Transverse colon (tissue), 4 donors: ENCODE measurements around the gene KIF26A. TPM values are rescaled to one million over a fixed set of nuclear protein-coding genes. Genes with fewer than 3 reads are reported as not detected.

Source experiments
- DNase-seq: peaks from one replicate; pipeline ENCODE4 v3.0.0-alpha.2; 2019
- H3K27ac ChIP-seq, 4 donors: fragments of 200-600 bp; sonication (generic); 2 replicates each; pipeline ENCODE4 v1.5.1; 2016 to 2018; ENCODE audit warnings: inconsistent platforms in 4 of 4
- H3K27me3 ChIP-seq: fragments of 200-600 bp; sonication (generic); 2 replicates; pipeline ENCODE4 v1.5.1; 2017; ENCODE audit warnings: inconsistent platforms
- H3K36me3 ChIP-seq, 4 donors: fragments of 200-600 bp; sonication (generic); 2 replicates each; pipeline ENCODE4 v1.5.1; 2017 to 2019; ENCODE audit warnings: inconsistent platforms in 4 of 4
- H3K4me1 ChIP-seq, 4 donors: fragments of 200-600 bp; sonication (generic); 2 replicates each; pipeline ENCODE4 v1.5.1; 2017 to 2020; ENCODE audit warnings: inconsistent platforms in 4 of 4
- H3K4me3 ChIP-seq, 4 donors: fragments of 200-600 bp; sonication (generic); 1 replicate in 1 of 4; 2 replicates in 3 of 4; pipeline versions ENCODE4 v1.5.1 to v1.6.1; 2017 to 2019; ENCODE audit warnings: inconsistent platforms in 4 of 4
- H3K9me3 ChIP-seq, 2 donors: fragments of 200-600 bp; sonication (generic); 2 replicates each; pipeline ENCODE4 v1.5.1; 2017 to 2019; ENCODE audit warnings: inconsistent platforms in 2 of 2
- CTCF ChIP-seq, 5 experiments: fragments of 200-600 bp in 3 of 5; fragments of 450-650 bp in 2 of 5; sonication (generic) in 3 of 5; IDR thresholded peaks; 1 replicate in 2 of 5; 2 replicates in 3 of 5; pipeline ENCODE4 v1.5.1; 2016 to 2017; ENCODE audit warnings: antibody characterized with exemption in 5 of 5, inconsistent platforms in 3 of 5, mild to moderate bottlenecking in 2 of 5, moderate library complexity in 1 of 5
- EP300 ChIP-seq: sonication (generic); formaldehyde crosslinking; IDR thresholded peaks from one replicate; pipeline ENCODE4 v1.6.1; 2017; ENCODE audit warnings: antibody characterized with exemption, low read depth
- POLR2A ChIP-seq: fragments of 450-650 bp; IDR thresholded peaks from one replicate; pipeline ENCODE4 v1.6.1; 2016; ENCODE audit warnings: antibody characterized with exemption, mild to moderate bottlenecking, moderate library complexity
- POLR2AphosphoS5 ChIP-seq, 3 donors: sonication (generic); formaldehyde crosslinking; IDR thresholded peaks; one replicate each; pipeline ENCODE4 v1.6.1; 2016; ENCODE audit warnings: antibody characterized with exemption in 3 of 3
- WGBS, 2 donors: methylation state at CpG; one replicate each; pipeline ENCODE4 v1.1.5; 2018; ENCODE audit warnings: low coverage in 1 of 2; 5-methylcytosine and 5-hydroxymethylcytosine counted together
- in situ Hi-C, 4 donors: fragments of 200-750 bp; cut with MboI; loops; one replicate each; pipeline versions ENCODE4 v1.15.0 to v1.15.1; 2017; ENCODE audit warnings: low sequenced_read_pairs in 3 of 4, low pct_ligation_motif_present in 1 of 4, low pct_unique_long_range_greater_than_20kb in 1 of 4
- intact Hi-C: fragments of 100-400 bp; cut with DNase I; formaldehyde crosslinking; loops from one replicate; pipeline ENCODE4 v1.15.1; 2023; ENCODE audit warnings: low total_unique reads
- total RNA-seq, 4 donors: library from RNA; depleted of rRNA; stranded (reverse); fragments of >200 nt; gene quantifications; one replicate each; pipeline ENCODE4 v1.1.0, GENCODE V29; 2016

The KIF26A gene
- total RNA-seq, 4 donors from 2014 or later = 2.2 to 7.8 (median 4.4) TPM

GRCh38 chr14:104192146-104192882 lies 53.9 kb downstream of the KIF26A start:
- no peaks in the 10 kb centered on the region for H3K36me3 ChIP-seq
- H3K9me3 ChIP-seq = no peaks in the 10 kb centered on the region
- no peak for TF ChIP-seq POLR2AphosphoS5 (IDR thresholded peaks at IDR 0.05)
- no peak for TF ChIP-seq POLR2A
- TF ChIP-seq EP300 = no peak
- TF ChIP-seq CTCF (IDR thresholded peaks at IDR 0.05) = no peak
- WGBS, 2 donors = 60 to 85% methylated on average over 2 to 20 of the region's 20 CpGs
- no peak for DNase-seq
- intact Hi-C loops (no loop called here), in situ Hi-C loops (no loop called here)
- no peak overlapping the region for H3K27ac ChIP-seq
- no peak overlapping the region for H3K4me3 ChIP-seq
- no peaks in the 10 kb centered on the region for H3K27me3 ChIP-seq
- H3K4me1 ChIP-seq = peaks cover 0 to 14% (median 11%) of the 10 kb centered on the region in 4 donors

- H3K36me3 ChIP-seq = no peaks in the 10 kb centered on the region
- no peak overlapping the region for H3K27ac ChIP-seq
- H3K4me3 ChIP-seq = no peak overlapping the region
- H3K9me3 ChIP-seq = no peaks in the 10 kb centered on the region
- no peak for DNase-seq
- no peak for TF ChIP-seq POLR2AphosphoS5 (IDR thresholded peaks at IDR 0.05)
- no peak for TF ChIP-seq EP300
- TF ChIP-seq CTCF (IDR thresholded peaks at IDR 0.05) = no peak
- TF ChIP-seq POLR2A = no peak
- 91% methylated on average over 10 of the region's 10 CpGs; no CpG with 5 or more reads in 1 of the 2 donors for WGBS, 2 donors
- in situ Hi-C loops (no loop called here), intact Hi-C loops (no loop called here)
- no peaks in the 10 kb centered on the region for H3K27me3 ChIP-seq
- H3K4me1 ChIP-seq = peaks cover 0 to 14% (median 11%) of the 10 kb centered on the region in 4 donors
These were observed 54.5 kb downstream of the KIF26A start for GRCh38 chr14:104192883-104193245.

- DNase-seq = no peak
- TF ChIP-seq POLR2AphosphoS5 (IDR thresholded peaks at IDR 0.05) = no peak
- TF ChIP-seq EP300 = no peak
- no peak for TF ChIP-seq CTCF (IDR thresholded peaks at IDR 0.05)
- no peak for TF ChIP-seq POLR2A
- H3K9me3 ChIP-seq = no peaks in the 10 kb centered on the region
- intact Hi-C loops = no loop called here
- no peaks in the 10 kb centered on the region for H3K36me3 ChIP-seq
- H3K27me3 ChIP-seq = no peaks in the 10 kb centered on the region
- no peak overlapping the region for H3K27ac ChIP-seq
- in situ Hi-C loops = no loop called here
- WGBS, 2 donors = 85% methylated on average over 14 of the region's 14 CpGs; no CpG with 5 or more reads in 1 of the 2 donors
- H3K4me3 ChIP-seq = no peak overlapping the region
- peaks cover 0 to 5% (median 5%) of the 10 kb centered on the region in 4 donors for H3K4me1 ChIP-seq
These were observed 55.6 kb downstream of the KIF26A start for GRCh38 chr14:104194016-104194415.

- no peak for DNase-seq
- WGBS, 2 donors = 77% methylated on average over 11 of the region's 11 CpGs; no CpG with 5 or more reads in 1 of the 2 donors
- Histone ChIP-seq H3K9me3 (no peaks in the 10 kb centered on the region), H3K4me1 (peaks cover 0 to 5% (median 5%) of the 10 kb centered on the region in 4 donors), H3K27ac (no peak overlapping the region), H3K4me3 (no peak overlapping the region), H3K36me3 (no peaks in the 10 kb centered on the region), H3K27me3 (no peaks in the 10 kb centered on the region)
- intact Hi-C loops = no loop called here
- TF ChIP-seq CTCF (IDR thresholded peaks at IDR 0.05) (no peak), POLR2A (no peak), EP300 (no peak), POLR2AphosphoS5 (IDR thresholded peaks at IDR 0.05) (no peak)
- in situ Hi-C loops = no loop called here
These were observed 56.3 kb downstream of the KIF26A start for GRCh38 chr14:104194716-104195115.
